Psoas muscle (tissue), 8 donors: ENCODE results near the gene CAPN7. TPM values are rescaled to one million over a fixed set of nuclear protein-coding genes. Genes with fewer than 3 reads are reported as not detected.
"Not testable (repeated sequence)": the region's sequence is repeated elsewhere in the genome, so short reads cannot be mapped to it uniquely, and the experiment has no call there.

Experiments
- ATAC-seq, 4 donors: fragments of 200-7000 bp; cut with Tn5 transposase; one replicate each; pipeline ENCODE4 v1.9.1; 2020; ENCODE audit warnings: moderate library complexity in 3 of 4, mild to moderate bottlenecking in 2 of 4
- DNase-seq, 2 donors: peaks; one replicate each; pipeline ENCODE4 v3.0.0-alpha.2; 2020
- H3K27ac ChIP-seq: fragments of 200-600 bp; one replicate; pipeline ENCODE4 v1.8.0; 2022
- H3K27me3 ChIP-seq, 3 donors: fragments of 200-600 bp in 1 of 3; one replicate each; pipeline versions ENCODE4 v1.6.1 to v1.8.0; 2013 to 2022; ENCODE audit warnings: low read length in 2 of 3, mild to moderate bottlenecking in 2 of 3, moderate library complexity in 1 of 3; ENCODE audit not compliant: insufficient read depth in 3 of 3
- H3K36me3 ChIP-seq, 2 donors: fragments of 200-600 bp in 1 of 2; one replicate each; pipeline versions ENCODE4 v1.6.1 to v1.8.0; 2013 to 2022; ENCODE audit warnings: low read depth in 1 of 2, mild to moderate bottlenecking in 1 of 2, moderate library complexity in 1 of 2; ENCODE audit not compliant: insufficient read depth in 1 of 2
- H3K4me1 ChIP-seq: fragments of 200-600 bp; one replicate; pipeline ENCODE4 v1.8.0; 2022
- H3K4me3 ChIP-seq: fragments of 200-600 bp; one replicate; pipeline ENCODE4 v1.8.0; 2022; ENCODE audit warnings: mild to moderate bottlenecking
- H3K9me3 ChIP-seq: fragments of 200-600 bp; one replicate; pipeline ENCODE4 v1.8.0; 2022
- WGBS, 3 donors: extraction: QIAGEN DNeasy Blood & Tissue Kit; methylation state at CpG; one replicate each; pipeline versions ENCODE4 v1.1.6 to v1.1.7; 2013; 5-methylcytosine and 5-hydroxymethylcytosine counted together
- intact Hi-C, 2 donors: fragments of 100-400 bp; cut with DNase I; formaldehyde crosslinking; loops; one replicate each; pipeline versions ENCODE4 v1.11.0 to v1.14.2; 2022
- polyA plus RNA-seq, 3 donors: library from polyadenylated mRNA; stranded (reverse); fragments of 200-250 nt; gene quantifications; one replicate each; pipeline ENCODE4 v1.2.3, GENCODE V29; 2013
- total RNA-seq, 4 donors: library from RNA; stranded (reverse); fragmentation: NEBNext Ultra II Directional in 2 of 4; extraction: Animal tissue kit (Norgen Biotek cat#: 25700) in 2 of 4; gene quantifications; one replicate each; pipeline versions ENCODE4 v1.2.1 to v1.2.4, GENCODE V29; 2021 to 2023
- TF ChIP-seq, protein P1 (sequence below): fragments of 200-600 bp; IDR thresholded peaks from one replicate; pipeline ENCODE4 v1.8.0; 2022; ENCODE audit warnings: antibody characterized with exemption
- donor health status: healthy with polysubstance abuse.
- donor health status: DM: no; HTN: no; CAD: no; lungs with moderate emphysema.
- donor health status: Bipolar disorder and iron deficiency.
- donor health status: healthy.
- donor health status: DM: yes; HTN: yes; CAD: no.
- donor health status: DM: no; HTN: no; CAD: no.
- donor health status: DM: no; HTN: no; CAD: no.
- donor health status: DM: yes; HTN: yes; CAD: no.

The CAPN7 gene
- total and polyA plus RNA-seq, 7 donors: 15.2 to 42.7 (median 26.8) TPM

DNA sequence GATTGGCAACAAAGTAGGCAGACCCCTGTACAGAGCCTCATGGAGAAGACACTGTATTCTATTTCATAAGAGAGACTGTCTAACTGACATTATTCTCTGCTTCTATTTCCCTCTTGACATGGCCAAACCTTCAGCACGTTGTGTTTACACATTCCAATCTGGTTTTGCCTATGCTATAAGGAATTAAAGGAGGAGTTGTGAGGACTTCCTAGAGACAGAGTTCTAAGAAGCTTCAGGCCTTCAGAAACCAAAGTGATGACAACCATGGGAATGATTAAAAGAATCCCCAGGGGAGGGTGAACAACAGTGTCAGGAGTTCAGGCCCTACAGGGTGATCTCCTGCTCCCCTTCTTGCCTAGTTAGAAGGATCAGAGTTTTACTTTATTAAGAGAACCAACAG, 44.9 kb upstream of the CAPN7 start:
- H3K4me3 ChIP-seq: no peak overlapping the region
- peaks cover 0 to 10% (median 3%) of the 10 kb centered on the region in 3 donors for H3K27me3 ChIP-seq
- H3K4me1 ChIP-seq: no peaks in the 10 kb centered on the region
- H3K36me3 ChIP-seq: no peaks in the 10 kb centered on the region
- peaks cover 4% of the 10 kb centered on the region for H3K9me3 ChIP-seq
- H3K27ac ChIP-seq: no peak overlapping the region
- DNase-seq (no peak), ATAC-seq (no peak)
- 48 to 57% (median 56%) methylated on average over 1 of the region's 1 CpG for WGBS, 3 donors
- intact Hi-C loops: no loop called here
- TF ChIP-seq, protein P1, sequence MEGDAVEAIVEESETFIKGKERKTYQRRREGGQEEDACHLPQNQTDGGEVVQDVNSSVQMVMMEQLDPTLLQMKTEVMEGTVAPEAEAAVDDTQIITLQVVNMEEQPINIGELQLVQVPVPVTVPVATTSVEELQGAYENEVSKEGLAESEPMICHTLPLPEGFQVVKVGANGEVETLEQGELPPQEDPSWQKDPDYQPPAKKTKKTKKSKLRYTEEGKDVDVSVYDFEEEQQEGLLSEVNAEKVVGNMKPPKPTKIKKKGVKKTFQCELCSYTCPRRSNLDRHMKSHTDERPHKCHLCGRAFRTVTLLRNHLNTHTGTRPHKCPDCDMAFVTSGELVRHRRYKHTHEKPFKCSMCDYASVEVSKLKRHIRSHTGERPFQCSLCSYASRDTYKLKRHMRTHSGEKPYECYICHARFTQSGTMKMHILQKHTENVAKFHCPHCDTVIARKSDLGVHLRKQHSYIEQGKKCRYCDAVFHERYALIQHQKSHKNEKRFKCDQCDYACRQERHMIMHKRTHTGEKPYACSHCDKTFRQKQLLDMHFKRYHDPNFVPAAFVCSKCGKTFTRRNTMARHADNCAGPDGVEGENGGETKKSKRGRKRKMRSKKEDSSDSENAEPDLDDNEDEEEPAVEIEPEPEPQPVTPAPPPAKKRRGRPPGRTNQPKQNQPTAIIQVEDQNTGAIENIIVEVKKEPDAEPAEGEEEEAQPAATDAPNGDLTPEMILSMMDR: no peak

DNA sequence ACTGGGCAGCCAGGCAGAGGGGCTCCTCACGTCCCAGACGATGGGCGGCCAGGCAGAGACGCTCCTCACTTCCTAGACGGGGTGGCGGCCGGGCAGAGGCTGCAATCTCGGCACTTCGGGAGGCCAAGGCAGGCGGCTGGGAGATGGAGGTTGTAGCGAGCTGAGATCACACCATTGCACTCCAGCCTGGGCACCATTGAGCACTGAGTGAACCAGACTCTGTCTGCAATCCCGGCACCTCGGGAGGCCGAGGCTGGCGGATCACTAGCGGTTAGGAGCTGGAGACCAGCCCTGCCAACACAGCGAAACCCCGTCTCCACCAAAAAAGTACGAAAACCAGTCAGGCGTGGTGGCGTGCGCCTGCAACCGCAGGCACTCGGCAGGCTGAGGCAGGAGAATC, 42.4 kb upstream of the CAPN7 start:
- H3K4me3 ChIP-seq, DNase-seq, H3K9me3 ChIP-seq, intact Hi-C loops, H3K36me3 ChIP-seq, H3K27me3 ChIP-seq, H3K4me1 ChIP-seq, H3K27ac ChIP-seq, ATAC-seq: not testable (repeated sequence)
- WGBS, 3 donors: 90 to 96% (median 91%) methylated on average over 14 to 21 of the region's 24 CpGs

DNA sequence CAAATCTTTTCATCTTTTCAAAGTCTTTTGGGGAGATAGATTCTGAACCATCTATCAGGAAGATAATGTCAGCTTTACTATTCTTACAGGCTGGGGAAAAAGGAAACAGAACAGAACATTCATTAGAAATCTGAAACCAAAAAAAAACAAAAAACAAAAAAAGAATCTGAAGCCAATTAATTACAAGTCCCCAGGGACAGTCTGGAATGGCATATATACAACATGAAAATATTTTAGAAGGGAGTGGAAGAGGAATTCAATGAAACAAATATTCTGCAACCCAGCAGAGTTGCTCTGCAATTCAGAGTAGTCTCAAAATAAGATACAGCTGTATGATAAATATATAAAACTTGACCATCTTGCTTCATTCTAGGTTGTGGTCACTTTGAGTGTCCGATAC, 41.7 kb upstream of the CAPN7 start:
- ATAC-seq (no peak), DNase-seq (no peak)
- TF ChIP-seq, protein P1: no peak
- H3K4me1 ChIP-seq: no peaks in the 10 kb centered on the region
- no peak overlapping the region for H3K27ac ChIP-seq
- intact Hi-C loops: no loop called here
- H3K36me3 ChIP-seq: no peaks in the 10 kb centered on the region
- H3K27me3 ChIP-seq: no peaks in the 10 kb centered on the region
- H3K9me3 ChIP-seq: no peaks in the 10 kb centered on the region
- WGBS, 3 donors: 81 to 88% (median 82%) methylated on average over 1 of the region's 1 CpG
- no peak overlapping the region for H3K4me3 ChIP-seq

- ATAC-seq (no peak), DNase-seq (no peak)
- Histone ChIP-seq H3K4me1 (no peaks in the 10 kb centered on the region), H3K27me3 (no peaks in the 10 kb centered on the region), H3K27ac (no peak overlapping the region), H3K9me3 (no peaks in the 10 kb centered on the region), H3K36me3 (no peaks in the 10 kb centered on the region), H3K4me3 (no peak overlapping the region)
- TF ChIP-seq, protein P1: no peak
- WGBS, 3 donors: 85 to 91% (median 91%) methylated on average over 6 of the region's 6 CpGs
- intact Hi-C loops: no loop called here
Observed at GRCh38 chr3:15165061-15165460, 41.0 kb upstream of the CAPN7 start.

DNA sequence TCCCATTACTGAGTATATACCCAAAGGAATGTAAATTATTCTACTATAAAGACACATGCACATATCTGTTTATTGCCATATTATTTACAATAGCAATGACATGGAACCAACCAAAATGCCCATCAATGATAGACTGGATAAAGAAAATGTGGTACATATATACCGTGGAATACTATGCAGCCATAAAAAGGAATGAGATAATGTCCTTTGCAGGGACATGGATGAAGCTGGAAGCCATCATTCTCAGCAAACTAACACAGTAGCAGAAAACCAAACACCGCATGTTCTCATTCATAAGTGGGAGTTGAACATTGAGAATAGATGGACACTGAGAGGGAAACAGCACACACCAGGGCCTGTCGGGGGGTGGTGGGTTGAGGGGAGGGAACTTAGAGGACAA, 39.7 kb upstream of the CAPN7 start:
- H3K27me3 ChIP-seq, H3K4me1 ChIP-seq, DNase-seq, intact Hi-C loops, H3K9me3 ChIP-seq, H3K36me3 ChIP-seq, H3K27ac ChIP-seq, ATAC-seq, H3K4me3 ChIP-seq: not testable (repeated sequence)
- 93 to 96% (median 93%) methylated on average over 3 of the region's 3 CpGs for WGBS, 3 donors

GRCh38 chr3:15171096-15171495, 35.0 kb upstream of the CAPN7 start:
- Histone ChIP-seq H3K9me3 (no peaks in the 10 kb centered on the region), H3K27me3 (peaks cover 0 to 4% (median 2%) of the 10 kb centered on the region in 3 donors), H3K4me1 (no peaks in the 10 kb centered on the region), H3K36me3 (no peaks in the 10 kb centered on the region), H3K4me3 (no peak overlapping the region), H3K27ac (no peak overlapping the region)
- TF ChIP-seq, protein P1: no peak
- ATAC-seq (no peak), DNase-seq (no peak)
- WGBS, 3 donors: 62 to 76% (median 68%) methylated on average over 3 of the region's 3 CpGs
- intact Hi-C loops: no loop called here
